Measurements from ENCODE around the gene MITF. TPM values are rescaled to one million over a fixed set of nuclear protein-coding genes. Genes with fewer than 3 reads are reported as not detected.
A peak's percentile ranks its signal among the peaks of the same experiment; 100 is the strongest.

The MITF gene
- total RNA-seq, 1 experiment from 2014 or later = 11.7 TPM

GRCh38 chr3:69729147-69729919 lies 9.9 kb upstream of the MITF start:
- peak; percentile 53 for DNase-seq (ENCODE audit: low read depth)

GRCh38 chr3:69731080-69731479 lies 8.2 kb upstream of the MITF start:
- no peak for DNase-seq (ENCODE audit: low read depth)

- DNase-seq (ENCODE audit: low read depth) = no peak
These were observed 3.4 kb upstream of the MITF start for GRCh38 chr3:69735893-69736292.

GRCh38 chr3:69737392-69737791 lies 1.9 kb upstream of the MITF start:
- DNase-seq (ENCODE audit: low read depth) = no peak

GRCh38 chr3:69738315-69738714 lies 949 bp upstream of the MITF start:
- peak; percentile 27 for DNase-seq (ENCODE audit: low read depth)

GRCh38 chr3:69738859-69739203 lies 433 bp upstream of the MITF start:
- peak; percentile 16 for DNase-seq (ENCODE audit: low read depth)

- DNase-seq (ENCODE audit: low read depth) = peak; percentile 32
These were observed 1.1 kb downstream of the MITF start for GRCh38 chr3:69740103-69741021.

GRCh38 chr3:69741032-69741767 lies 1.9 kb downstream of the MITF start:
- no peak for DNase-seq (ENCODE audit: low read depth)

- no peak for DNase-seq (ENCODE audit: low read depth)
These were observed 3.1 kb downstream of the MITF start for GRCh38 chr3:69742391-69742790.

GRCh38 chr3:69743975-69744906 lies 5.0 kb downstream of the MITF start:
- no peak for DNase-seq (ENCODE audit: low read depth)

GRCh38 chr3:69745505-69745904 lies 6.2 kb downstream of the MITF start:
- no peak for DNase-seq (ENCODE audit: low read depth)

- no peak for DNase-seq (ENCODE audit: low read depth)
These were observed 6.9 kb downstream of the MITF start for GRCh38 chr3:69746119-69746518.

GRCh38 chr3:69747511-69748258 lies 8.4 kb downstream of the MITF start:
- DNase-seq (ENCODE audit: low read depth) = peak; percentile 25

GRCh38 chr3:69748503-69748902 lies 9.2 kb downstream of the MITF start:
- DNase-seq (ENCODE audit: low read depth) = no peak

GRCh38 chr3:69749461-69749860 lies 10.2 kb downstream of the MITF start:
- DNase-seq (ENCODE audit: low read depth) = no peak

- no peak for DNase-seq (ENCODE audit: low read depth)
These were observed 11.3 kb downstream of the MITF start for GRCh38 chr3:69750549-69750948.

- no peak for DNase-seq (ENCODE audit: low read depth)
These were observed 11.8 kb downstream of the MITF start for GRCh38 chr3:69751074-69751476.

GRCh38 chr3:69752241-69752640 lies 13.0 kb downstream of the MITF start:
- DNase-seq (ENCODE audit: low read depth) = no peak

- no peak for DNase-seq (ENCODE audit: low read depth)
These were observed 14.0 kb downstream of the MITF start for GRCh38 chr3:69753179-69753775.

- no peak for DNase-seq (ENCODE audit: low read depth)
These were observed 16.5 kb downstream of the MITF start for GRCh38 chr3:69755795-69756194.
